Hepatocyte (in vitro differentiated cells): ENCODE results near the gene MYOF. TPM values are rescaled to one million over a fixed set of nuclear protein-coding genes. Genes with fewer than 3 reads are reported as not detected.

ENCODE experiments used
- DNase-seq: peaks from one replicate; pipeline ENCODE4 v3.0.0-alpha.2; 2016; ENCODE audit warnings: low spot score
- H2AFZ ChIP-seq: fragments of 200-600 bp; sonication (generic); 2 replicates; pipeline ENCODE4 v1.6.0; 2016; ENCODE audit warnings: antibody characterized with exemption, mild to moderate bottlenecking
- H3K27ac ChIP-seq: fragments of 200-600 bp; sonication (generic); 2 replicates; pipeline ENCODE4 v1.5.1; 2016; ENCODE audit warnings: mild to moderate bottlenecking
- H3K27me3 ChIP-seq: fragments of 200-600 bp; sonication (generic); 2 replicates; pipeline ENCODE4 v1.6.1; 2016
- H3K36me3 ChIP-seq: fragments of 200-600 bp; sonication (generic); replicated peaks from 2 replicates; pipeline ENCODE4 v1.5.1; 2016; ENCODE audit warnings: low read depth; ENCODE audit not compliant: insufficient read depth
- H3K4me1 ChIP-seq: fragments of 200-600 bp; sonication (generic); 2 replicates; pipeline ENCODE4 v1.5.1; 2016; ENCODE audit warnings: mild to moderate bottlenecking, moderate library complexity; ENCODE audit not compliant: insufficient read depth
- H3K4me2 ChIP-seq: fragments of 200-600 bp; sonication (generic); 2 replicates; pipeline ENCODE4 v1.6.0; 2016
- H3K4me3 ChIP-seq: fragments of 200-600 bp; sonication (generic); 2 replicates; pipeline ENCODE4 v1.5.1; 2016; ENCODE audit warnings: mild to moderate bottlenecking
- H3K79me2 ChIP-seq: fragments of 200-600 bp; sonication (generic); 2 replicates; pipeline ENCODE4 v1.6.0; 2017; ENCODE audit warnings: mild to moderate bottlenecking
- H3K9me2 ChIP-seq: fragments of 200-600 bp; sonication (generic); replicated peaks from 2 replicates; pipeline ENCODE4 v1.6.0; 2017; ENCODE audit warnings: mild to moderate bottlenecking; ENCODE audit not compliant: insufficient read depth
- H3K9me3 ChIP-seq: fragments of 200-600 bp; sonication (generic); 2 replicates; pipeline ENCODE4 v1.5.1; 2016; ENCODE audit warnings: low read depth, mild to moderate bottlenecking
- H4K20me1 ChIP-seq: fragments of 200-600 bp; sonication (generic); 2 replicates; pipeline ENCODE4 v1.6.0; 2016; ENCODE audit warnings: mild to moderate bottlenecking; ENCODE audit not compliant: insufficient read depth, poor library complexity, severe bottlenecking
- EZH2 ChIP-seq: fragments of 200-600 bp; sonication (generic); IDR thresholded peaks from 2 replicates; pipeline ENCODE4 v1.6.1; 2016; ENCODE audit warnings: antibody characterized with exemption, mild to moderate bottlenecking, borderline replicate concordance
- EZH2phosphoT487 ChIP-seq: fragments of 200-600 bp; sonication (generic); IDR thresholded peaks from one replicate; pipeline ENCODE4 v1.6.1; 2018; ENCODE audit warnings: antibody characterized with exemption, mild to moderate bottlenecking, low read depth, moderate library complexity; ENCODE audit not compliant: unreplicated experiment, severe bottlenecking
- WGBS: methylation state at CpG from one replicate; pipeline ENCODE4 v1.1.6; 2016; ENCODE audit warnings: low lambda C conversion rate; ENCODE audit errors: missing lambda C conversion rate; 5-methylcytosine and 5-hydroxymethylcytosine counted together
- polyA plus RNA-seq: library from polyadenylated mRNA; unstranded; fragments of >200 nt; fragmentation: Nextera tagmentation; extraction: Ambion mirVana; gene quantifications from 2 replicates; pipeline ENCODE4 v1.2.1, GENCODE V29; 2016
- total RNA-seq: library from RNA; depleted of rRNA; stranded (reverse); fragments of >200 nt; gene quantifications from 2 replicates; pipeline ENCODE4 v1.2.3, GENCODE V29; 2014
- TF ChIP-seq, protein P1 (sequence below): fragments of 200-600 bp; sonication (generic); IDR thresholded peaks from 2 replicates; pipeline ENCODE4 v1.5.1; 2016; ENCODE audit warnings: antibody characterized with exemption, mild to moderate bottlenecking; ENCODE audit not compliant: poor library complexity

MYOF gene
- total and polyA plus RNA-seq, 2 experiments from 2014 or later, result 16.6 to 47.9 TPM

DNA sequence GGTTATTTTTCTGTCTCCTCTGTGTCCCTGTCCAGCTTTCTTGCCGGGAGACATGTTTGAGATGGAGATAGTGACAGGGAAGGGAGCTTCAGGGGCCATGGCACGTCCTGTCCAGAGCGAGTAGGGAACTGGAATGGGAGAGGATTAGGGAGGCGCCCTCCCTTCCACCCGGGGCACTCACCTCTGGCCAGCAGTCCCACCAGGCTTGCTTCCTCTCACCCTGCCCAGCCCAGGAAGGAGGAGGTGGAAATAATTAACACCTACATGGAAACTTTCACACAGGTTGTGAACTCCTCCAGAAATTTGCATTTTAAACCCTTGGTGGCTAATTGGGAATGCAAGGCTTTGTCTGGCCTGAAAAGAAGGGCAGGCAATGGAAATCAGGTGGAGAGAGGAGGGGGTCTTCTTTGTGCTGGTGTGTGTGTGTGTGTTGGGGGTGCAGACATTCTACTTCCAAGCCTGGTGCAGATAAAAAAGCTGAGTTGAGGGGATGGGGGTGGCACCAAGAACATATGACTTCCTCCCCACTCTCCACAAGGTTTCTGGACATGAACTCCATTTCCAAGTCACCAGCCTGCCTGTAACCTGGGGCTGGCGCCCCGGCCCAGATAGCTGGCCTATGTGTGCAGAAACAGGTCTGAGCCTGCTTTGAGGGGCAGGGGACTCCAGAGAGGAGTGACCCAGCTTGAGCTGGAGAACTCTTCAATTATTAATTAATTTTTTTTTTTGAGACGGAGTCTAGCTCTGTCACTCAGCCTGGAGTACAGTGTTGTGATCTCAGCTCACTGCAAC lies 209.1 kb downstream of the MYOF start:
- Histone ChIP-seq H3K27me3 (no peaks in the 10 kb centered on the region), H3K4me1 (no peaks in the 10 kb centered on the region), H3K4me3 (no peak overlapping the region), H3K36me3 (no peaks in the 10 kb centered on the region), H3K27ac (no peak overlapping the region), H3K9me2 (no peaks in the 10 kb centered on the region), H4K20me1 (no peaks in the 10 kb centered on the region), H3K9me3 (no peaks in the 10 kb centered on the region), H3K4me2 (no peak overlapping the region), H2AFZ (no peak overlapping the region), H3K79me2 (no peaks in the 10 kb centered on the region)
- 48% methylated on average over 8 of the region's 8 CpGs for WGBS
- DNase-seq, result no peak
- TF ChIP-seq, protein P1, sequence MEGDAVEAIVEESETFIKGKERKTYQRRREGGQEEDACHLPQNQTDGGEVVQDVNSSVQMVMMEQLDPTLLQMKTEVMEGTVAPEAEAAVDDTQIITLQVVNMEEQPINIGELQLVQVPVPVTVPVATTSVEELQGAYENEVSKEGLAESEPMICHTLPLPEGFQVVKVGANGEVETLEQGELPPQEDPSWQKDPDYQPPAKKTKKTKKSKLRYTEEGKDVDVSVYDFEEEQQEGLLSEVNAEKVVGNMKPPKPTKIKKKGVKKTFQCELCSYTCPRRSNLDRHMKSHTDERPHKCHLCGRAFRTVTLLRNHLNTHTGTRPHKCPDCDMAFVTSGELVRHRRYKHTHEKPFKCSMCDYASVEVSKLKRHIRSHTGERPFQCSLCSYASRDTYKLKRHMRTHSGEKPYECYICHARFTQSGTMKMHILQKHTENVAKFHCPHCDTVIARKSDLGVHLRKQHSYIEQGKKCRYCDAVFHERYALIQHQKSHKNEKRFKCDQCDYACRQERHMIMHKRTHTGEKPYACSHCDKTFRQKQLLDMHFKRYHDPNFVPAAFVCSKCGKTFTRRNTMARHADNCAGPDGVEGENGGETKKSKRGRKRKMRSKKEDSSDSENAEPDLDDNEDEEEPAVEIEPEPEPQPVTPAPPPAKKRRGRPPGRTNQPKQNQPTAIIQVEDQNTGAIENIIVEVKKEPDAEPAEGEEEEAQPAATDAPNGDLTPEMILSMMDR, result no peak
- TF ChIP-seq EZH2, result no peak
- no peak for TF ChIP-seq EZH2phosphoT487

DNA sequence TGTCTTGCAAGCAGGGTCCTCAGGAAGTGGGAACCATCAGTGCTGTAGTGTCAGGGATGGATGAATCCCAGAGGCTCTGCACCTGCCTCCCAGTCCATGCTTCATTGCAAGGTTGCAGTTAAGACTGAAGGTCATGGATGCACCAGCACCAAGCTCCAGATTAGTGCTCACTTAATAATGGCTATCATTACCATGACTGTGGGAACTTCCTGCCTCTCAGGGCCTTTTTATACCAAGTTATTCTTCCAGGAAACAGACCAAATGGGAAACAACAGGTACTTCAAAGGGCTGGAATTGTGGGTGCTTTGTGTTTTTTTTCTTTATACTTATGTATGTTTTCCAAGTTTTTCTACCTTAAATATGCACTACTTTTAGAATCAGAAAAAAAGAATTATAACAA lies 210.8 kb downstream of the MYOF start:
- Histone ChIP-seq H3K4me2 (no peak overlapping the region), H3K36me3 (no peaks in the 10 kb centered on the region), H3K9me2 (no peaks in the 10 kb centered on the region), H4K20me1 (no peaks in the 10 kb centered on the region), H3K4me1 (no peaks in the 10 kb centered on the region), H3K4me3 (no peak overlapping the region), H3K9me3 (no peaks in the 10 kb centered on the region), H3K27ac (no peak overlapping the region), H3K27me3 (no peaks in the 10 kb centered on the region), H2AFZ (no peak overlapping the region), H3K79me2 (no peaks in the 10 kb centered on the region)
- DNase-seq, result no peak
- TF ChIP-seq, protein P1, result no peak
- TF ChIP-seq EZH2 (no peak), EZH2phosphoT487 (no peak)

DNA sequence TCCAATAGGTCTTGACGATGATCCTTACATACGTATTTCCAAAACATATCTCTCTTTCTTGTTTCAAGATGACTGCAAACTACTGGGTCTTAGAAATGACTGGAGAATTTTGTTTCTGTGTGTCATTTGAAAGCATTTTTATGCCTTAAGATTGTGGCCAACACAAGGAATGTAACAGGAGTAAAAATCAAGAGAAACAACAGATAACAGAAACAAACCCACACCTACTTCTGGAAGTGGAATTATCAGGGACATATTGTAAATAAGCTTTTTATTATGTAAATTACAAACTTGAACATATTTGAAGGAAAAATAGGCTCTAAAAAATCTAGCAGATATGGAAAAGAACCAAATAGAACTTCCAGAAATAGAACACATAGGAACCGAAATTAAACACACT lies 212.9 kb downstream of the MYOF start:
- Histone ChIP-seq H3K27me3 (no peaks in the 10 kb centered on the region), H3K36me3 (no peaks in the 10 kb centered on the region), H3K27ac (no peak overlapping the region), H3K9me3 (no peaks in the 10 kb centered on the region), H3K4me2 (no peak overlapping the region), H3K79me2 (no peaks in the 10 kb centered on the region), H3K9me2 (no peaks in the 10 kb centered on the region), H3K4me3 (no peak overlapping the region), H4K20me1 (no peaks in the 10 kb centered on the region), H3K4me1 (no peaks in the 10 kb centered on the region), H2AFZ (no peak overlapping the region)
- 97% methylated on average over 3 of the region's 3 CpGs for WGBS
- no peak for TF ChIP-seq EZH2
- TF ChIP-seq EZH2phosphoT487, result no peak
- TF ChIP-seq, protein P1, result no peak
- DNase-seq, result no peak

DNA sequence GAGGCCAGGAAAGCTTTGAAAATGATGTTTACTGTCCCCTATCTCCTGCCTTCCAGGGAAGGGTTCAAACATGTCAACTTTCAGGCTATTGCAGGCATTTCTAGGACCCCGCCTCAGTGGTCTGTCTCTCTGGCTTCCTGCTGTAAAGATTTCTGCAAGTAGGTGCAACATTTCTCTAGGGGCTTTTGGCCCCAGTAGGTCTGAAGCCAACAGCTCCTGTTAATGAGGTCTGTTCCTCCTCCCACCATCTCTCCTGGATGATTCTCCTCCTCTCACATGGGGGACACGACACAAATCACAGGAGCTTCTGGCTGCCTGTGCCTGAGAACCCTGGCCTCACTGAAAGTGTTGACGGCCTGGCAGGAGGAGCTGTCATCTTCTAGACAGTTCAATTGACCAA lies 214.1 kb downstream of the MYOF start:
- no peaks in the 10 kb centered on the region for H3K27me3 ChIP-seq
- H2AFZ ChIP-seq, result no peak overlapping the region
- H3K9me3 ChIP-seq, result no peaks in the 10 kb centered on the region
- no peaks in the 10 kb centered on the region for H3K9me2 ChIP-seq
- H3K27ac ChIP-seq, result no peak overlapping the region
- WGBS, result 71% methylated on average over 3 of the region's 3 CpGs
- H3K36me3 ChIP-seq, result no peaks in the 10 kb centered on the region
- H3K4me3 ChIP-seq, result no peak overlapping the region
- no peaks in the 10 kb centered on the region for H3K4me1 ChIP-seq
- no peaks in the 10 kb centered on the region for H4K20me1 ChIP-seq
- no peak overlapping the region for H3K4me2 ChIP-seq
- TF ChIP-seq, protein P1, result no peak
- TF ChIP-seq EZH2phosphoT487 (no peak), EZH2 (no peak)
- no peaks in the 10 kb centered on the region for H3K79me2 ChIP-seq
- DNase-seq, result no peak
